ENCODE results near the gene PDP2.
A peak's percentile ranks its signal among the peaks of the same experiment; 100 is the strongest.

PDP2 gene

GRCh38 chr16:66873685-66874055 is 6.6 kb upstream of the PDP2 start:
- Histone ChIP-seq H3K9me3 (ENCODE audit: insufficient read depth, low read length, severe bottlenecking) (no peaks in the 10 kb centered on the region), H3K36me3 (ENCODE audit: insufficient read depth, low read length) (no peaks in the 10 kb centered on the region), H3K4me3 (ENCODE audit: low read depth in 1 of 2, low read length in 2 of 2) (no peak overlapping the region), H3K4me2 (ENCODE audit: insufficient read depth, low read length) (peak overlapping the region; percentile 70; the same call in 1 of the 2 replicates), H3K4me1 (ENCODE audit: insufficient read depth, low read length) (peaks cover 51% of the 10 kb centered on the region), H3K27ac (ENCODE audit: low read length) (peak overlapping the region; percentile 82), H3K79me2 (ENCODE audit: insufficient read depth, low read length) (no peaks in the 10 kb centered on the region), H2AFZ (ENCODE audit: low read depth, low read length) (no peak overlapping the region), H3K9ac (ENCODE audit: low read depth, low read length) (no peak overlapping the region), H3K27me3 (ENCODE audit: insufficient read depth, low read length, poor library complexity) (no peaks in the 10 kb centered on the region), H4K20me1 (ENCODE audit: insufficient read depth, low read length) (no peaks in the 10 kb centered on the region)
- TF ChIP-seq CTCF (IDR thresholded peaks at IDR 0.05; ENCODE audit: borderline replicate concordance, extremely low read depth, low read length, poor library complexity, severe bottlenecking) (no peak), EZH2 (IDR thresholded peaks at IDR 0.05; ENCODE audit: borderline replicate concordance, low read depth, low read length, severe bottlenecking) (no peak)
- no peak for DNase-seq
- no peak for ATAC-seq (ENCODE audit: insufficient read depth, low read depth)

- no peaks in the 10 kb centered on the region for H3K79me2 ChIP-seq (ENCODE audit: insufficient read depth, low read length)
- H3K9me3 ChIP-seq (ENCODE audit: insufficient read depth, low read length, severe bottlenecking) = no peaks in the 10 kb centered on the region
- peak overlapping the region; percentile 82 for H3K27ac ChIP-seq (ENCODE audit: low read length)
- no peak overlapping the region for H2AFZ ChIP-seq (ENCODE audit: low read depth, low read length)
- H4K20me1 ChIP-seq (ENCODE audit: insufficient read depth, low read length) = no peaks in the 10 kb centered on the region
- no peak overlapping the region for H3K4me2 ChIP-seq (ENCODE audit: insufficient read depth, low read length)
- H3K36me3 ChIP-seq (ENCODE audit: insufficient read depth, low read length) = no peaks in the 10 kb centered on the region
- H3K4me1 ChIP-seq (ENCODE audit: insufficient read depth, low read length) = peaks cover 56% of the 10 kb centered on the region
- H3K9ac ChIP-seq (ENCODE audit: low read depth, low read length) = peak overlapping the region; percentile 3; the same call in 1 of the 2 replicates
- TF ChIP-seq EZH2 (IDR thresholded peaks at IDR 0.05; ENCODE audit: borderline replicate concordance, low read depth, low read length, severe bottlenecking) = no peak
- no peak for TF ChIP-seq CTCF (IDR thresholded peaks at IDR 0.05; ENCODE audit: borderline replicate concordance, extremely low read depth, low read length, poor library complexity, severe bottlenecking)
- H3K4me3 ChIP-seq (ENCODE audit: low read depth in 1 of 2, low read length in 2 of 2) = no peak overlapping the region
- DNase-seq = no peak
- no peaks in the 10 kb centered on the region for H3K27me3 ChIP-seq (ENCODE audit: insufficient read depth, low read length, poor library complexity)
- ATAC-seq (ENCODE audit: insufficient read depth, low read depth) = no peak
Measured at GRCh38 chr16:66874079-66874775, 6.1 kb upstream of the PDP2 start.

DNA sequence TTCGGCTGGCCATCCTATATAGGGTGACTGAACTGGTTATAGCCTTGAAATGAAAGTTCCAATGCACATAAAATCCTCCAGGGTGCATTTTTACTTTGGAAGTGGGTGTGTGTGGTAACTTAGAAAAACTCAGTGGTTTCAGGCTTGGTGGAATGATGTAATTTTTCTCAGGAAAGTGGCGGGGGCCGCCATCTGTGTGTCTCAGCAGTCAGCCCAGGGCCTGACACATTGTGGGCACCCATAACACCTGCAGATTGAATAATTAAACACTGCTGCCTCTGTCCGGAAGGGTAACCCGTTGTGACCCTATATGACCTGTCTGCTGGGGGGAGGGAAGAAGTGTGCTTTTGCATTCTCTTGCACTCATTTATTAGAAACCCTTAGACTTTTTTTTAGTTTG is 2.2 kb upstream of the PDP2 start:
- DNase-seq (peak; percentile 88), ATAC-seq (ENCODE audit: insufficient read depth, low read depth) (peak; percentile 61)
- Histone ChIP-seq H3K9me3 (ENCODE audit: insufficient read depth, low read length, severe bottlenecking) (no peaks in the 10 kb centered on the region), H3K79me2 (ENCODE audit: insufficient read depth, low read length) (peaks cover 30% of the 10 kb centered on the region), H3K4me1 (ENCODE audit: insufficient read depth, low read length) (peaks cover 74% of the 10 kb centered on the region), H3K9ac (ENCODE audit: low read depth, low read length) (peak overlapping the region; percentile 54), H3K4me2 (ENCODE audit: insufficient read depth, low read length) (peak overlapping the region; percentile 54), H3K36me3 (ENCODE audit: insufficient read depth, low read length) (peaks cover 15% of the 10 kb centered on the region; the same call in 1 of the 2 replicates), H3K27ac (ENCODE audit: low read length) (peak overlapping the region; percentile 97), H3K4me3 (ENCODE audit: low read depth in 1 of 2, low read length in 2 of 2) (peak overlapping the region in 1 of 2 experiments; percentile 5; a peak in 1 of 4 replicates), H3K27me3 (ENCODE audit: insufficient read depth, low read length, poor library complexity) (no peaks in the 10 kb centered on the region), H2AFZ (ENCODE audit: low read depth, low read length) (peak overlapping the region; percentile 31; the same call in 1 of the 2 replicates), H4K20me1 (ENCODE audit: insufficient read depth, low read length) (peaks cover 14% of the 10 kb centered on the region; the same call in 1 of the 2 replicates)
- TF ChIP-seq EZH2 (IDR thresholded peaks at IDR 0.05; ENCODE audit: borderline replicate concordance, low read depth, low read length, severe bottlenecking) = no peak
- peak; percentile 27 for TF ChIP-seq CTCF (IDR thresholded peaks at IDR 0.05; ENCODE audit: borderline replicate concordance, extremely low read depth, low read length, poor library complexity, severe bottlenecking)
